HG02623 (cell line): ENCODE measurements around the gene RUNDC1.

Experiments
- ATAC-seq: cut with Tn5 transposase; IDR thresholded peaks from one replicate; pipeline ENCODE4 v1.9.1; 2021; ENCODE audit warnings: moderate library complexity; ENCODE audit not compliant: unreplicated experiment

The RUNDC1 gene

GRCh38 chr17:43033948-43034881 lies 53.9 kb downstream of the RUNDC1 start:
- ATAC-seq: no peak

- no peak for ATAC-seq
Measured at GRCh38 chr17:43034894-43035293, 54.5 kb downstream of the RUNDC1 start.

- ATAC-seq: no peak
Measured at GRCh38 chr17:43039646-43040045, 59.3 kb downstream of the RUNDC1 start.

GRCh38 chr17:43040655-43041054 lies 60.3 kb downstream of the RUNDC1 start:
- ATAC-seq: no peak

GRCh38 chr17:43042025-43042628 lies 61.8 kb downstream of the RUNDC1 start:
- ATAC-seq: no peak
